HFF-Myc (cell line): ENCODE data around the gene SHISA5.

Experiments used
- DNase-seq: peaks from one replicate; pipeline ENCODE4 v3.0.0-alpha.2; 2011; ENCODE audit warnings: low read depth; ENCODE audit errors: extremely low read depth
- H3K4me3 ChIP-seq: replicated peaks from 2 replicates; pipeline ENCODE4 v1.5.1; 2011; ENCODE audit warnings: low read depth, mild to moderate bottlenecking, control low read depth, low read length
- TF ChIP-seq, protein P1 (sequence below): IDR thresholded peaks from 2 replicates; pipeline ENCODE4 v1.5.1; 2012; ENCODE audit warnings: mild to moderate bottlenecking, low read depth, low read length, control low read depth; ENCODE audit errors: missing control alignments

SHISA5 gene

DNA sequence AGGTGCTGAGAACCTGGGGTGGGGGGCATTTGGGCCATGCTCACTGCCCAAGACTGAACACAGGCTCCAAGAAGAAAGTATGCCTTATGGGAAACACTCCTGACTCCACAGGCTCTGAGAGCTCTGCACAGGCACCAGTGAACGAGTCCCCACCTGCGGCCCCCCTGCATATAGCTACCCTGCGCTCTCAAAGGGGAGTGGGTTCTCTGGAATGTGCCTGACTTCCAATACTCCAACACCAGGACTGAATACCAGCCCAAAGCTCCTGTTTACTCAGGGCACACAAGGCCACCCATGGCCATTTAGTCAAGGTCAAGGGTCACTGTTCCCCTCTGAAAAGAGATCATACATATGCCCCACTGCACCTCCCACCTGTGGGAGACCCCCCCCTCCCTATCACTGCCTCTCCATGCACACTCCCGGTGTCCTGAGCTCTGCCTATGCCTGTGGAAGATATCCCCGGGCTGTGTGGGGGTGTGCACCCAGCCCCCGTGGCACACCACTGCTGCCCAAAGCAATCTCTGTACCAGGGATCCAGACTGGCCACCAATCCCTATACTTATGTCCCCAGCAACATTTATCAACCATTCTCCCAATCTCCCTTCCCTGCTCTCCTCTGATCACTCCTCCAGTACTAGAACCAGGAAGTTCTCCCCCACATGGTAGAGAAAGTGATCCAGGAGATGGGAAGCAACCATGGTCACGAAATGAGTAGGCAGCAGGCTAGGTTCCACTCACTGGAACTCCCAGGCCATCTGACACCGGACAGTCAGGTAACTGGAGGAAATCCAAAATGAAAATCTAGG is 72.5 kb downstream of the SHISA5 start:
- no peak for DNase-seq
- no peak overlapping the region for H3K4me3 ChIP-seq
- TF ChIP-seq, protein P1, sequence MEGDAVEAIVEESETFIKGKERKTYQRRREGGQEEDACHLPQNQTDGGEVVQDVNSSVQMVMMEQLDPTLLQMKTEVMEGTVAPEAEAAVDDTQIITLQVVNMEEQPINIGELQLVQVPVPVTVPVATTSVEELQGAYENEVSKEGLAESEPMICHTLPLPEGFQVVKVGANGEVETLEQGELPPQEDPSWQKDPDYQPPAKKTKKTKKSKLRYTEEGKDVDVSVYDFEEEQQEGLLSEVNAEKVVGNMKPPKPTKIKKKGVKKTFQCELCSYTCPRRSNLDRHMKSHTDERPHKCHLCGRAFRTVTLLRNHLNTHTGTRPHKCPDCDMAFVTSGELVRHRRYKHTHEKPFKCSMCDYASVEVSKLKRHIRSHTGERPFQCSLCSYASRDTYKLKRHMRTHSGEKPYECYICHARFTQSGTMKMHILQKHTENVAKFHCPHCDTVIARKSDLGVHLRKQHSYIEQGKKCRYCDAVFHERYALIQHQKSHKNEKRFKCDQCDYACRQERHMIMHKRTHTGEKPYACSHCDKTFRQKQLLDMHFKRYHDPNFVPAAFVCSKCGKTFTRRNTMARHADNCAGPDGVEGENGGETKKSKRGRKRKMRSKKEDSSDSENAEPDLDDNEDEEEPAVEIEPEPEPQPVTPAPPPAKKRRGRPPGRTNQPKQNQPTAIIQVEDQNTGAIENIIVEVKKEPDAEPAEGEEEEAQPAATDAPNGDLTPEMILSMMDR = no peak

DNA sequence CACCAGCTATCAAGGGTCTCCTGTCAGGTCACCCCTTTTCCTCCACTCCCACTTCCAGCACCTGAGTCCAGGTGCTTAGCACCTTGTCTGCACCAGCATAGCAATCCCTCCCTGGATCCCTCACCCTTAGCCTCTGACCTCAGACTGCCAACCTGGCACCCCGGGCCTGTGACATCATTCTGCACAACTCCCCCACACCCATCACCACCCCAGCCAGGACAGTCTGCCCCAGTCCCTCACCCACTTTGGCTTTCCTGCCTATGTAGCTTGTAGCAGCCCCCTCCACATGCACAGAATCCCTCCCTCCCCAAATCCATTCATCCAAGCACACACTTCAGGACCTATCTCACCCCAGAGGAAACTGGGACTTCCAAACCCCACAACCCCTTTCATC is 73.3 kb downstream of the SHISA5 start:
- no peak overlapping the region for H3K4me3 ChIP-seq
- DNase-seq = no peak
- TF ChIP-seq, protein P1 = no peak

DNA sequence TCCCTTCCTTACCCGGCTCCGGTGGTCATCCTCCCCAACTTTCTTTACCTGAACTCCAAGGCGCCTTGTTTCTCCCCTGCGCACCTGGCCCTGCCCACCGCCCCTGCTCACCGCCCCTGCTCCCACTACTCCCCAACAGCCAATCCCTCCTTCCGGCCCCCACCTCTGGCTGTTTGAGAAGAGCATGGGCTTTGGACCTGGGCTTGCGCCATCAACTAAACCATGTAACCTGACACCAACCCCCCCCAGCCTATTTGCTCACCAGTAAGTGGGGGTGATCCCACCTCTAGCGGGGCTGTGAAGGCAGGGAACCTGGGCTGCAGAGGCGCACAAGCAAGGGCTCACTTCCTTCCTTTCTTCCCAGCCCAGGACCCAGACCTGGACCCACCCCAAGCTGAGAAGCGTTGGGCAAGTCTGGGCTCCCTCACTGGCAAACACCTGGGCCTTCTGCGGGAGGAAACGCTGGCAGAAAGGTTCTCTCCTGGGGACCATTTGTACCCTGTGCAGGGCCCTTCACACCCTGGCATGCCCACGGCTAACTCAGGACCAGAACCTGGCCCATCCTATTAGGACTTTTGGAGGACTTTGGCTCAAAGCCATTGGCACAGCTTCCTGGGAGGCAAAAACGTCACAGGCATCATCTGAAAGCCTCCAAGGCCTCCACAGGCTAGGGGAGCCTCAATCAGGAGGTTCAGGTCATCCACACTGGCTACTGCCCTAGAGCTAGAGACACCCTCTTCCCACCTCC is 73.8 kb downstream of the SHISA5 start, which contains the start of gene PLXNB1:
PLXNB1 (minus strand) TSS at position 127 of the 748 bp plus-strand sequence. CDS start 5,475 bp downstream, outside the sequence.
- H3K4me3 ChIP-seq = peak within 1 kb of the TSS; percentile 59
- no peak for DNase-seq
- TF ChIP-seq, protein P1 = no peak

DNA sequence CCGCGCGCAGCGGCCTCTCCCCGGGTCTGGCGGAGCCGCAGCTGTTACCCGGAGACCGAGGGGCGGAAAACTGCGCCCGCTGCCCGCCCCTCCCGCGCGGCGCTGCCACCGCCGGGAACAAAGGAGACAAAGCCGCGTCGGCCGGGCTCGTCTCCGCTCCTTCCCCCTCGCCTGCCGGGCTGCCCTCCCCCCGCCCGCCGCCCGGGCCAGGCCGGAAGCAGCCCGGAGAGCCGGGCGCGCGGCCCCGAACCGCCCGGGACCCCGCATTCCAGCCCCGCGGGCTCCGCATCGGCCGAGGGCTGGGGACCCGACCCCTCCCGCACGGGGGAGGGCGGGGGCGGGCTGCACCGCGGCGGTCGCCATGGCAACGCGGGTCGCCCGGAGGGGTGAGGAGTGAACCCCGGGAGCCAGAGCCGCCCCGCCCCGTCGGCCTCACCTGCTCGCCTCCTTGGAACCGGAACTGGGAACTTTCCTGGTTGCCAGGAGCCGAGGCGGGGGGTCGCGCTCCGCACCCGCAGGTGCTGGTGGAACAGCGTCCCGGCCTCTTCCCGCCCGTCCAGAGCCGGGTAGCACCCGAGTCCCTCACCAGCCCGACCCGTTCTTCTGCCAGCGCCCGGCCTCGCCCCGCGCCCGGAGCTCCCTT is 74.5 kb downstream of the SHISA5 start:
- H3K4me3 ChIP-seq = peak overlapping the region; percentile 59
- DNase-seq = no peak
- TF ChIP-seq, protein P1 = no peak

DNA sequence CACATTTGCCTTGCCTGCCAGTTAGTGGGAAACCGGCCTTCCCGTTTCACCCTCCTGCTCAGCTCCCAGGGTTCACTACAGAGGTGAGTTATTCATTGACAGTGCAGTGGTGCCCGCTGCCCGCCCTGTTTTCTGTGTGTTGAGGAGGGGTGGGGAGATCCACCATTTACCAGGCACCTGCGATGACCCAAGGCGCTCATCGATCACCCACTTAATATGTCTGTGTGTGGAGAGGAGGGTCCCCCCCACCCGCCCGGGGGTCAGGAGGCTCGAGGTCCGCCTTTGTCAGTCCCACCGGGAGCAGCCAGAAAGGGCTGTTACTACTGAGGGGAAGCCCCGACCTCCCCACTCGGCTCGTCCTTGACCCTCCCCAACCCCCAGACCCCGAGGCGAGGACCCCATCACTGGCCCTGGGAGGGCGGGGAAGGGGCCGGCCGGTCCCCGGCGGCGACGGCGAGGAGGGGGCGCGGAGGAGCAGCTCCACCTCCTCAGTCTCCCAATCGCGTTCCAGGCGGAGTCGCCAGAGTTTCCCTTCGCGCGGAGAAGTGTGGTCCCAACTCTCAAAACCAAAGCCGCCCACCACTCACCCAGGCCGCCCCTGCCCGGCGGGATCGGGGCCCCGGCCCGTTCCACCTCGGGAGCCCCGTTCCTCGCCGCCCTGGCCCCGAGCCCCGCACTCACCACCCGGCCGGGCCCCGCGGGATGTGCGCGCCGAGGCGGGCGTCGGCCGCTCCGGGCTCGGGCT is 75.2 kb downstream of the SHISA5 start:
- H3K4me3 ChIP-seq = peak overlapping the region; percentile 59
- TF ChIP-seq, protein P1 = no peak
- DNase-seq = no peak

DNA sequence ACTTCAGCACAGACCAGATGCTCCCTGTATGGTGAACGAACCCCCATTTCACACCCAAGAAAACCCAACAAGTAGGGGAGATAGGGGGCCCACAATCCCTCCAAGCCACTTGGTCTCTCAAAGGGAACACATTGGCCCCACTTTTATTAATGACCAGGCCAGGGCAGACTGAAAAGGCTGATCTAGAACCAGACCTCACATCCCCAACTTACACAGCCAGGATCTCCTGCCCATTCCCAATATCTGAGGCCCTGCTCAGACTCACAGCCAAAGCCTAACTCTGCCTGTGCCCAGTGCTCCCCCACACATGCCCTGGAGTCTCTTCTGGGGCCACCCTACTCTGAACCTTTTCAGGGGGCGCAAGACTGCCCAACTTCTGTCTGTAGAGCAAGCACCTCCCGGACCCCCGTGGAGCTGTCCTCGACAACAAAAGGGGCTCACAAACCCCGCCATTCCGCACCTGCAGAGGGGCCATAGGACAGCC is 75.8 kb downstream of the SHISA5 start:
- TF ChIP-seq, protein P1 = no peak
- DNase-seq = no peak
- H3K4me3 ChIP-seq = peak overlapping the region; percentile 59
